ENCODE data around the gene TEX51. TPM values are rescaled to one million over a fixed set of nuclear protein-coding genes. Genes with fewer than 3 reads are reported as not detected.

The TEX51 gene
- polyA plus RNA-seq, 1 of the 3 experiments (the other 2 are of a cell fraction): not detected

- no peak overlapping the region for H3K4me2 ChIP-seq
- H3K9me2 ChIP-seq: no peaks in the 10 kb centered on the region
- H3K27me3 ChIP-seq (ENCODE audit: insufficient read depth): no peaks in the 10 kb centered on the region
- 20% methylated on average over 3 of the region's 3 CpGs for WGBS (ENCODE audit: low lambda C conversion rate)
- H3K4me3 ChIP-seq (ENCODE audit: low read depth in 2 of 2, low read length in 1 of 2): no peak overlapping the region
- H2AFZ ChIP-seq (ENCODE audit: low read depth): no peak overlapping the region
- H3K9me3 ChIP-seq: no peaks in the 10 kb centered on the region
- no peaks in the 10 kb centered on the region for H3F3A ChIP-seq (replicated peaks; ENCODE audit: insufficient read depth)
- no peaks in the 10 kb centered on the region for H3K36me3 ChIP-seq (replicated peaks in 1 of 2; ENCODE audit: control insufficient read depth in 1 of 2, insufficient read depth in 2 of 2, low read length in 1 of 2)
- H3K27ac ChIP-seq (ENCODE audit: low read depth in 2 of 2, low read length in 1 of 2): no peak overlapping the region
- H3K9ac ChIP-seq: no peak overlapping the region
- no peak for DNase-seq
- TF ChIP-seq TCF12 (IDR thresholded peaks at IDR 0.05) (no peak), ELF1 (IDR thresholded peaks at IDR 0.05) (no peak), SMC3 (IDR thresholded peaks at IDR 0.05; ENCODE audit: low read depth, low read length) (no peak), SIN3A (IDR thresholded peaks at IDR 0.05; ENCODE audit: borderline replicate concordance, low read depth, low read length) (no peak), RXRA (IDR thresholded peaks at IDR 0.05; ENCODE audit: borderline replicate concordance, low read depth) (no peak), CHD2 (IDR thresholded peaks at IDR 0.05; ENCODE audit: low read length, partially characterized antibody) (no peak), NRF1 (IDR thresholded peaks at IDR 0.05; ENCODE audit: low read depth, low read length) (no peak), USF2 (IDR thresholded peaks at IDR 0.05; ENCODE audit: borderline replicate concordance, low read depth, low read length) (no peak), FOSL2 (IDR thresholded peaks at IDR 0.05; ENCODE audit: borderline replicate concordance, low read depth) (no peak), PBX3 (IDR thresholded peaks at IDR 0.05) (no peak), MEF2A (IDR thresholded peaks at IDR 0.05; ENCODE audit: borderline replicate concordance, low read depth) (no peak), ZBTB33 (IDR thresholded peaks at IDR 0.05; ENCODE audit: borderline replicate concordance, low read depth) (no peak), POLR2AphosphoS5 (IDR thresholded peaks at IDR 0.05; ENCODE audit: low read depth, low read length) (no peak), IRF3 (IDR thresholded peaks at IDR 0.05; ENCODE audit: low read depth, low read length) (no peak), GATA2 (CRISPR knock-in tag; IDR thresholded peaks at IDR 0.05) (no peak)
- TF ChIP-seq, protein P1, sequence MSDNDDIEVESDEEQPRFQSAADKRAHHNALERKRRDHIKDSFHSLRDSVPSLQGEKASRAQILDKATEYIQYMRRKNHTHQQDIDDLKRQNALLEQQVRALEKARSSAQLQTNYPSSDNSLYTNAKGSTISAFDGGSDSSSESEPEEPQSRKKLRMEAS (IDR thresholded peaks at IDR 0.05; ENCODE audit: low read depth): no peak
- peaks cover 0 to 24% of the 10 kb centered on the region in 2 experiments; a peak in 2 of 4 replicates for H3K4me1 ChIP-seq (ENCODE audit: control insufficient read depth in 1 of 2, insufficient read depth in 2 of 2, low read depth in 1 of 2, low read length in 1 of 2)
- CTCF ChIA-PET: interaction anchor here (1.2 to 1.5 kb wide), 2 partner anchors 21 to 156 kb away, joined by 3 to 7 read pairs; no protein-coding TSS in a partner anchor
- POLR2A ChIA-PET: no interaction called here
- H4K20me1 ChIP-seq (ENCODE audit: insufficient read depth): no peaks in the 10 kb centered on the region
- no peaks in the 10 kb centered on the region for H3K79me2 ChIP-seq (ENCODE audit: insufficient read depth)
Observed at GRCh38 chr2:126950504-126950903, 51.8 kb downstream of the TEX51 start.

Other genes with a start within 250 kb of the TEX51 start
- gene GYPC, start 242.7 kb upstream of the TEX51 start, polyA plus RNA-seq (2012; rRNA removed): not detected in 2 replicates
- gene BIN1, start 208.3 kb downstream of the TEX51 start, polyA plus RNA-seq (2012; rRNA removed): 31.5 and 40.3 TPM in 2 replicates

All from SK-N-SH (cell line).